ENCODE data around the gene VEZF1. TPM values are rescaled to one million over a fixed set of nuclear protein-coding genes. Genes with fewer than 3 reads are reported as not detected.

Gene VEZF1
- total RNA-seq, 1 donor from 2014 or later: 50.9 TPM

- no peak for FAIRE-seq
Measured at GRCh38 chr17:57954397-57955182, 33.5 kb downstream of the VEZF1 start.

GRCh38 chr17:57953705-57954396 is 34.2 kb downstream of the VEZF1 start:
- Histone ChIP-seq H3K4me3 (ENCODE audit: insufficient read depth, low read depth, low read length) (peak overlapping the region; percentile 67), H3K9ac (ENCODE audit: low read length) (peak overlapping the region; percentile 85), H3K27ac (ENCODE audit: low read depth, low read length) (peak overlapping the region; percentile 57), H3K27me3 (ENCODE audit: insufficient read depth, low read length) (no peaks in the 10 kb centered on the region), H3K79me2 (ENCODE audit: insufficient read depth, low read length) (peaks cover 38% of the 10 kb centered on the region), H4K20me1 (ENCODE audit: insufficient read depth, low read length) (no peaks in the 10 kb centered on the region), H3K4me2 (ENCODE audit: low read length) (peak overlapping the region; percentile 86), H3K4me1 (ENCODE audit: insufficient read depth, low read length) (peaks cover 42% of the 10 kb centered on the region), H2AFZ (ENCODE audit: low read depth, low read length) (no peak overlapping the region), H3K36me3 (ENCODE audit: insufficient read depth, low read length) (no peaks in the 10 kb centered on the region), H3K9me3 (ENCODE audit: insufficient read depth, low read depth, low read length) (no peaks in the 10 kb centered on the region)
- H3K4me1 Mint-ChIP-seq (ENCODE audit: low read depth, unreplicated experiment): peaks cover 57% of the 10 kb centered on the region
- no peaks in the 10 kb centered on the region for H3K36me3 Mint-ChIP-seq (ENCODE audit: low read depth, unreplicated experiment)
- peak overlapping the region; percentile 91 for H3K4me3 Mint-ChIP-seq (ENCODE audit: unreplicated experiment)
- FAIRE-seq (no peak), DNase-seq (ENCODE audit: low read depth) (no peak)
- TF ChIP-seq EZH2 (IDR thresholded peaks at IDR 0.05; ENCODE audit: insufficient read depth, low read length): no peak
- no peak for TF ChIP-seq CTCF (IDR thresholded peaks at IDR 0.05; ENCODE audit: insufficient read depth, low read depth, low read length)
- H3K27me3 Mint-ChIP-seq (ENCODE audit: low read depth, unreplicated experiment): no peaks in the 10 kb centered on the region
- peak overlapping the region; percentile 93 for H3K27ac Mint-ChIP-seq (ENCODE audit: unreplicated experiment)
- peaks cover 2% of the 10 kb centered on the region for H3K9me3 Mint-ChIP-seq (ENCODE audit: unreplicated experiment)

More at GRCh38 chr17:57954397-57955182, 33.5 kb downstream of the VEZF1 start:
- H3K36me3 Mint-ChIP-seq (ENCODE audit: low read depth, unreplicated experiment): no peaks in the 10 kb centered on the region
- peak overlapping the region; percentile 67 for H3K4me3 ChIP-seq (ENCODE audit: insufficient read depth, low read depth, low read length)
- peak overlapping the region; percentile 85 for H3K9ac ChIP-seq (ENCODE audit: low read length)
- peaks cover 37% of the 10 kb centered on the region for H3K79me2 ChIP-seq (ENCODE audit: insufficient read depth, low read length)
- H3K4me1 Mint-ChIP-seq (ENCODE audit: low read depth, unreplicated experiment): peaks cover 51% of the 10 kb centered on the region
- H3K4me2 ChIP-seq (ENCODE audit: low read length): peak overlapping the region; percentile 86
- no peaks in the 10 kb centered on the region for H3K9me3 ChIP-seq (ENCODE audit: insufficient read depth, low read depth, low read length)
- H3K27me3 ChIP-seq (ENCODE audit: insufficient read depth, low read length): no peaks in the 10 kb centered on the region
- H3K9me3 Mint-ChIP-seq (ENCODE audit: unreplicated experiment): peaks cover 2% of the 10 kb centered on the region
- no peaks in the 10 kb centered on the region for H3K36me3 ChIP-seq (ENCODE audit: insufficient read depth, low read length)
- peak overlapping the region; percentile 57 for H3K27ac ChIP-seq (ENCODE audit: low read depth, low read length)
- H3K4me3 Mint-ChIP-seq (ENCODE audit: unreplicated experiment): peak overlapping the region; percentile 91
- peak overlapping the region; percentile 93 for H3K27ac Mint-ChIP-seq (ENCODE audit: unreplicated experiment)
- DNase-seq (ENCODE audit: low read depth): no peak
- H4K20me1 ChIP-seq (ENCODE audit: insufficient read depth, low read length): no peaks in the 10 kb centered on the region
- H2AFZ ChIP-seq (ENCODE audit: low read depth, low read length): peak overlapping the region; percentile 67
- no peaks in the 10 kb centered on the region for H3K27me3 Mint-ChIP-seq (ENCODE audit: low read depth, unreplicated experiment)
- TF ChIP-seq CTCF (IDR thresholded peaks at IDR 0.05; ENCODE audit: insufficient read depth, low read depth, low read length) (no peak), EZH2 (IDR thresholded peaks at IDR 0.05; ENCODE audit: insufficient read depth, low read length) (no peak)
- H3K4me1 ChIP-seq (ENCODE audit: insufficient read depth, low read length): peaks cover 37% of the 10 kb centered on the region
